HCT116 (cell line): ENCODE measurements around the gene COBLL1. TPM values are rescaled to one million over a fixed set of nuclear protein-coding genes. Genes with fewer than 3 reads are reported as not detected.

Experiments
- ATAC-seq: fragments of 200-7000 bp; cut with Tn5 transposase; 2 replicates; pipeline ENCODE4 v1.9.1; 2020; ENCODE audit warnings: mild to moderate bottlenecking, moderate library complexity
- BruUV-seq: library from RNA; stranded (reverse); fragments of 400-500 nt; replicated peaks from 2 replicates; lab custom pipeline; 2021; lab: Mats Ljungman, UMichigan
- CTCF ChIA-PET: fragments of 300-600 bp; sonication (Branson Sonifier 250); formaldehyde crosslinking; loops from one replicate; lab custom pipeline; 2021; ENCODE audit warnings: antibody characterized with exemption; lab: Charles Lee
- POLR2A ChIA-PET: fragments of 300-600, 350-600 bp; sonication (Branson Sonifier 250); formaldehyde crosslinking; loops from one replicate; lab custom pipeline; 2021; ENCODE audit warnings: antibody characterized with exemption; lab: Charles Lee
- RAD21 ChIA-PET, 2 experiments: fragments of 300-600 bp; sonication (Branson Sonifier 250); formaldehyde crosslinking; loops; one replicate each; lab custom pipeline; 2023; ENCODE audit warnings: low total read pairs in 2 of 2; ENCODE audit not compliant: uncharacterized antibody in 2 of 2, unreplicated experiment in 2 of 2, low non-redundant PET in 1 of 2; lab: Charles Lee
- DNase-seq: peaks from one replicate; pipeline ENCODE4 v3.0.0-alpha.2; 2010; ENCODE audit warnings: low read depth, low spot score
- H2AFZ ChIP-seq: fragments of 200-600 bp; shearing (Covaris generic), sonication (generic); 2 replicates; pipeline ENCODE4 v1.6.1; 2017; ENCODE audit warnings: low read depth, mixed run types, mixed read lengths, antibody characterized with exemption, low read length; ENCODE audit not compliant: poor library complexity, severe bottlenecking
- H3K27ac ChIP-seq: 2 replicates; pipeline ENCODE4 v1.5.1; 2012; ENCODE audit warnings: low read depth, low read length
- H3K27me3 ChIP-seq: fragments of 200-600 bp; sonication (generic); 2 replicates; pipeline ENCODE4 v1.6.1; 2016; ENCODE audit warnings: mixed run types, low read length, mixed read lengths; ENCODE audit not compliant: insufficient read depth
- H3K36me3 ChIP-seq, 2 experiments: fragments of 200-500 bp in 1 of 2; fragments of 200-600 bp in 1 of 2; sonication (Bioruptor generic) in 1 of 2; sonication (generic) in 1 of 2; 2 replicates each; pipeline versions ENCODE4 v1.5.1 to v1.6.1; 2014 to 2016; ENCODE audit warnings: low read length in 2 of 2, inconsistent platforms in 1 of 2, mixed read lengths in 1 of 2, mixed run types in 1 of 2; ENCODE audit not compliant: insufficient read depth in 2 of 2, control insufficient read depth in 1 of 2
- H3K4me1 ChIP-seq, 2 experiments: fragments of 200-600 bp in 1 of 2; sonication (generic) in 1 of 2; 2 replicates each; pipeline versions ENCODE4 v1.5.1 to v1.6.1; 2012 to 2017; ENCODE audit warnings: low read length in 2 of 2, inconsistent platforms in 1 of 2, mild to moderate bottlenecking in 1 of 2, mixed read lengths in 1 of 2, mixed run types in 1 of 2, moderate library complexity in 1 of 2; ENCODE audit not compliant: insufficient read depth in 2 of 2, control insufficient read depth in 1 of 2
- H3K4me2 ChIP-seq: fragments of 200-600 bp; sonication (generic); 2 replicates; pipeline ENCODE4 v1.6.1; 2017; ENCODE audit warnings: mixed run types, low read length, mixed read lengths
- H3K4me3 ChIP-seq, 2 experiments: fragments of 200-600 bp in 1 of 2; sonication (generic) in 1 of 2; replicated peaks in 1 of 2; 2 replicates each; pipeline ENCODE4 v1.5.1; 2011 to 2016; ENCODE audit warnings: low read length in 2 of 2, control low read depth in 1 of 2, low read depth in 1 of 2, mild to moderate bottlenecking in 1 of 2, mixed read lengths in 1 of 2, mixed run types in 1 of 2
- H3K79me2 ChIP-seq: fragments of 200-600 bp; sonication (generic); 2 replicates; pipeline ENCODE4 v1.6.1; 2017; ENCODE audit warnings: mild to moderate bottlenecking, mixed run types, low read length, moderate library complexity, mixed read lengths; ENCODE audit not compliant: insufficient read depth
- H3K9ac ChIP-seq: fragments of 200-600 bp; sonication (generic); 2 replicates; pipeline ENCODE4 v1.6.1; 2016; ENCODE audit warnings: low read length, mixed read lengths
- H3K9me2 ChIP-seq: fragments of 200-600 bp; sonication (generic), shearing (Covaris generic); 2 replicates; pipeline ENCODE4 v1.6.1; 2017; ENCODE audit warnings: mixed run types, mild to moderate bottlenecking, moderate library complexity; ENCODE audit not compliant: insufficient read depth
- H3K9me3 ChIP-seq, 2 experiments: fragments of 200-500 bp in 1 of 2; fragments of 200-600 bp in 1 of 2; sonication (Bioruptor generic) in 1 of 2; sonication (generic) in 1 of 2; 2 replicates each; pipeline ENCODE4 v1.6.1; 2014 to 2017; ENCODE audit warnings: low read length in 2 of 2, mixed read lengths in 2 of 2, inconsistent platforms in 1 of 2, low read depth in 1 of 2, mild to moderate bottlenecking in 1 of 2, mixed run types in 1 of 2, moderate library complexity in 1 of 2; ENCODE audit not compliant: control insufficient read depth in 1 of 2, insufficient read depth in 1 of 2
- H4K20me1 ChIP-seq: fragments of 200-600 bp; sonication (generic), shearing (Covaris generic); 2 replicates; pipeline ENCODE4 v1.6.1; 2017; ENCODE audit warnings: mixed run types, mild to moderate bottlenecking, moderate library complexity; ENCODE audit not compliant: insufficient read depth
- CEBPB ChIP-seq: IDR thresholded peaks from 2 replicates; pipeline ENCODE4 v1.6.1; 2012; ENCODE audit warnings: low read depth
- EGR1 ChIP-seq: IDR thresholded peaks from 2 replicates; pipeline ENCODE4 v1.6.1; 2012; ENCODE audit warnings: low read depth
- EZH2 ChIP-seq: fragments of 200-600 bp; sonication (generic); IDR thresholded peaks from 2 replicates; pipeline ENCODE4 v1.6.1; 2017; ENCODE audit warnings: antibody characterized with exemption, mixed run types
- EZH2phosphoT487 ChIP-seq: fragments of 200-600 bp; IDR thresholded peaks from 2 replicates; pipeline ENCODE4 v1.6.1; 2018; ENCODE audit warnings: antibody characterized with exemption, borderline replicate concordance
- JUND ChIP-seq: IDR thresholded peaks from 2 replicates; pipeline ENCODE4 v1.6.1; 2012
- RAD21 ChIP-seq: IDR thresholded peaks from 2 replicates; pipeline ENCODE4 v1.6.1; 2012; ENCODE audit warnings: low read depth, mild to moderate bottlenecking
- SIN3A ChIP-seq: IDR thresholded peaks from 2 replicates; pipeline ENCODE4 v1.6.1; 2012; ENCODE audit warnings: low read depth
- SP1 ChIP-seq: IDR thresholded peaks from 2 replicates; pipeline ENCODE4 v1.6.1; 2012; ENCODE audit warnings: low read depth
- SRF ChIP-seq: IDR thresholded peaks from 2 replicates; pipeline ENCODE4 v1.6.1; 2012; ENCODE audit warnings: low read depth
- YY1 ChIP-seq: IDR thresholded peaks from 2 replicates; pipeline ENCODE4 v1.6.1; 2011; ENCODE audit warnings: low read length, low read depth, moderate library complexity, mild to moderate bottlenecking; ENCODE audit not compliant: insufficient replicate concordance; ENCODE audit errors: extremely low read depth
- ZNF274 ChIP-seq: fragments of 200-500 bp; sonication (Bioruptor generic); IDR thresholded peaks from 2 replicates; pipeline ENCODE4 v1.6.1; 2014; ENCODE audit warnings: mild to moderate bottlenecking, low read depth, low read length, inconsistent platforms
- intact Hi-C: fragments of 100-400 bp; cut with micrococcal nuclease; formaldehyde crosslinking; loops from 2 replicates; pipeline ENCODE4 v1.10.0; 2022
- total RNA-seq: library from RNA; stranded (reverse); gene quantifications from one replicate; pipeline ENCODE4 v1.2.1, GENCODE V29; 2021; ENCODE audit not compliant: unreplicated experiment
- TF ChIP-seq, protein P1 (sequence below): IDR thresholded peaks from 2 replicates; pipeline ENCODE4 v1.6.1; 2012; ENCODE audit warnings: low read depth
- TF ChIP-seq, protein P2 (sequence below), 3 experiments: fragments of 200-600 bp in 1 of 3; sonication (generic) in 1 of 3; IDR thresholded peaks in 2 of 3; conservative IDR thresholded peaks in 1 of 3; 2 replicates each; pipeline ENCODE4 v1.5.1; 2012 to 2017; ENCODE audit warnings: low read depth in 2 of 3, low read length in 2 of 3, antibody characterized with exemption in 1 of 3, borderline replicate concordance in 1 of 3, control low read depth in 1 of 3, mild to moderate bottlenecking in 1 of 3, mixed read lengths in 1 of 3, mixed run types in 1 of 3, moderate library complexity in 1 of 3; ENCODE audit not compliant: insufficient read depth in 1 of 3
- TF ChIP-seq, protein P3 (sequence below): IDR thresholded peaks from 2 replicates; pipeline ENCODE4 v1.6.1; 2012

Gene COBLL1
- total RNA-seq, 1 experiment from 2014 or later, result 3.6 TPM

DNA sequence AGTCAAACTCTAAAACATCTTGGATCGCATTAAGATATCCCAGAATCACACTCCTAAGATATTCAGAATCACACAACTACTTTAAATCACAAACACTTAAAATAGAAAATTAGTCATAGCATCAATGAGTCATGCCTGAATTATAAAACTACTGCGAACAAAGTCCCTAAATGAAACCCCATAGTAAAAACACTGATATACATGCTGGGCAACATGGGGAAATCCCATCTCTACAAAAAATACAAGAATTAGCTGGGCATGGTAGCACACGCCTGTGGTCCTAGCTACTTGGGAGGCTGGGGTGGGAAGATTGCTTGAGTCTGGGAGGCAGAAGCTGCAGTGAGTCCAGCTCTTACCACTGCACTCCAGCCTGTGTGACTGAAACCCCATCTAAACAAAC is 101.7 kb downstream of the COBLL1 start (continued):
- TF ChIP-seq, protein P1, sequence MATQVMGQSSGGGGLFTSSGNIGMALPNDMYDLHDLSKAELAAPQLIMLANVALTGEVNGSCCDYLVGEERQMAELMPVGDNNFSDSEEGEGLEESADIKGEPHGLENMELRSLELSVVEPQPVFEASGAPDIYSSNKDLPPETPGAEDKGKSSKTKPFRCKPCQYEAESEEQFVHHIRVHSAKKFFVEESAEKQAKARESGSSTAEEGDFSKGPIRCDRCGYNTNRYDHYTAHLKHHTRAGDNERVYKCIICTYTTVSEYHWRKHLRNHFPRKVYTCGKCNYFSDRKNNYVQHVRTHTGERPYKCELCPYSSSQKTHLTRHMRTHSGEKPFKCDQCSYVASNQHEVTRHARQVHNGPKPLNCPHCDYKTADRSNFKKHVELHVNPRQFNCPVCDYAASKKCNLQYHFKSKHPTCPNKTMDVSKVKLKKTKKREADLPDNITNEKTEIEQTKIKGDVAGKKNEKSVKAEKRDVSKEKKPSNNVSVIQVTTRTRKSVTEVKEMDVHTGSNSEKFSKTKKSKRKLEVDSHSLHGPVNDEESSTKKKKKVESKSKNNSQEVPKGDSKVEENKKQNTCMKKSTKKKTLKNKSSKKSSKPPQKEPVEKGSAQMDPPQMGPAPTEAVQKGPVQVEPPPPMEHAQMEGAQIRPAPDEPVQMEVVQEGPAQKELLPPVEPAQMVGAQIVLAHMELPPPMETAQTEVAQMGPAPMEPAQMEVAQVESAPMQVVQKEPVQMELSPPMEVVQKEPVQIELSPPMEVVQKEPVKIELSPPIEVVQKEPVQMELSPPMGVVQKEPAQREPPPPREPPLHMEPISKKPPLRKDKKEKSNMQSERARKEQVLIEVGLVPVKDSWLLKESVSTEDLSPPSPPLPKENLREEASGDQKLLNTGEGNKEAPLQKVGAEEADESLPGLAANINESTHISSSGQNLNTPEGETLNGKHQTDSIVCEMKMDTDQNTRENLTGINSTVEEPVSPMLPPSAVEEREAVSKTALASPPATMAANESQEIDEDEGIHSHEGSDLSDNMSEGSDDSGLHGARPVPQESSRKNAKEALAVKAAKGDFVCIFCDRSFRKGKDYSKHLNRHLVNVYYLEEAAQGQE, result no peak
- TF ChIP-seq SRF (no peak), JUND (peak; percentile 60), SP1 (peak; percentile 38; the same call in 1 of the 2 replicates), EZH2phosphoT487 (no peak), RAD21 (no peak)
- TF ChIP-seq, all 23 proteins: peak for 4

DNA sequence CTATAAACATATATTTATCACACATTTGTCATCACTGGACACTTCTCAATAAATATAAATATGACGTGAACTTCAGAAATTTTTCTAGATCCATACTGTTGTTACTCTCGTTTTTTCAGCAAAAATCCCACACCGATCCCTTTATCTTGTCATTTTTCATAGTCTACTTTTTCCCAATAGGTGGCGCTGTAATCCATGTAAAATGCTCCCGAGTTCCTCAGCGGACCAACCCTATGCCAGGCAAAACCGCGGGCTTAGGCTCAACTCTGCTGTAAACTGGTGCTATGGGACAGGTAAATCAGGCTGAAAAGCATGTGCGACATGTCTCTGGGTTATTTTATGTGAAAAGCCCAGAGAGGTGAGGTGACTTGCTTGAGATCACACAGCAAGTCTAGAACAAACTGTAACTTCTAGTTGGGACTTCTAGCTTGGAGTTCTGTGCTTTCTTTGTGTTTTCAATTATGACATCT is 104.0 kb downstream of the COBLL1 start:
- no peak overlapping the region for H3K9ac ChIP-seq
- intact Hi-C loops, result loop anchor here (1.0 to 10.0 kb wide), 4 partner anchors 180 to 465 kb away; partner anchors contain the start of gene SCN3A
- CTCF ChIA-PET, result interaction anchor here (0.6 to 1.6 kb wide), 8 partner anchors 9 to 466 kb away, joined by 3 to 8 read pairs (median 3); partner anchors contain the start of genes COBLL1 and SCN3A
- POLR2A ChIA-PET, result no interaction called here
- RAD21 ChIA-PET, result no interaction called here
- no peaks in the 10 kb centered on the region for H3K27me3 ChIP-seq
- no peaks in the 10 kb centered on the region for H3K9me2 ChIP-seq
- no peak overlapping the region for H3K27ac ChIP-seq
- H3K4me3 ChIP-seq, result no peak overlapping the region
- no TSS peak for BruUV-seq
- H3K9me3 ChIP-seq, result no peaks in the 10 kb centered on the region
- H3K4me1 ChIP-seq, result peaks cover 0 to 20% of the 10 kb centered on the region in 2 experiments; a peak in 3 of 4 replicates
- no peaks in the 10 kb centered on the region for H4K20me1 ChIP-seq
- DNase-seq (peak; percentile 73), ATAC-seq (peak; percentile 94)
- H2AFZ ChIP-seq, result peak overlapping the region; percentile 42
- H3K36me3 ChIP-seq, result no peaks in the 10 kb centered on the region
- no peaks in the 10 kb centered on the region for H3K79me2 ChIP-seq
- peak overlapping the region; percentile 32 for H3K4me2 ChIP-seq
- TF ChIP-seq YY1 (no peak), JUND (no peak), EZH2 (no peak), SIN3A (no peak), EGR1 (no peak), ZNF274 (no peak), RAD21 (peak; percentile 92), CEBPB (no peak)
- TF ChIP-seq, protein P2, sequence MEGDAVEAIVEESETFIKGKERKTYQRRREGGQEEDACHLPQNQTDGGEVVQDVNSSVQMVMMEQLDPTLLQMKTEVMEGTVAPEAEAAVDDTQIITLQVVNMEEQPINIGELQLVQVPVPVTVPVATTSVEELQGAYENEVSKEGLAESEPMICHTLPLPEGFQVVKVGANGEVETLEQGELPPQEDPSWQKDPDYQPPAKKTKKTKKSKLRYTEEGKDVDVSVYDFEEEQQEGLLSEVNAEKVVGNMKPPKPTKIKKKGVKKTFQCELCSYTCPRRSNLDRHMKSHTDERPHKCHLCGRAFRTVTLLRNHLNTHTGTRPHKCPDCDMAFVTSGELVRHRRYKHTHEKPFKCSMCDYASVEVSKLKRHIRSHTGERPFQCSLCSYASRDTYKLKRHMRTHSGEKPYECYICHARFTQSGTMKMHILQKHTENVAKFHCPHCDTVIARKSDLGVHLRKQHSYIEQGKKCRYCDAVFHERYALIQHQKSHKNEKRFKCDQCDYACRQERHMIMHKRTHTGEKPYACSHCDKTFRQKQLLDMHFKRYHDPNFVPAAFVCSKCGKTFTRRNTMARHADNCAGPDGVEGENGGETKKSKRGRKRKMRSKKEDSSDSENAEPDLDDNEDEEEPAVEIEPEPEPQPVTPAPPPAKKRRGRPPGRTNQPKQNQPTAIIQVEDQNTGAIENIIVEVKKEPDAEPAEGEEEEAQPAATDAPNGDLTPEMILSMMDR (IDR thresholded peaks at IDR 0.05 in 2 of 3, conservative IDR thresholded peaks at IDR 0.05 in 1 of 3; ENCODE audit: borderline replicate concordance in 1 of 3, insufficient read depth in 1 of 3, low read depth in 2 of 3, low read length in 2 of 3), result peak; percentile 57 to 90 (median 81)
- TF ChIP-seq, protein P3, sequence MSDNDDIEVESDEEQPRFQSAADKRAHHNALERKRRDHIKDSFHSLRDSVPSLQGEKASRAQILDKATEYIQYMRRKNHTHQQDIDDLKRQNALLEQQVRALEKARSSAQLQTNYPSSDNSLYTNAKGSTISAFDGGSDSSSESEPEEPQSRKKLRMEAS, result peak; percentile 62
